Anterior cingulate cortex (tissue), 58 donors: ENCODE data around the gene ITPR3.
A peak's percentile ranks its signal among the peaks of the same experiment; 100 is the strongest.
"Not testable (repeated sequence)": the region's sequence is repeated elsewhere in the genome, so short reads cannot be mapped to it uniquely, and the experiment has no call there.

Experiments used
- DNase-seq, 58 donors: peaks; one replicate each; lab custom pipeline; 2025; lab: John Stamatoyannopoulos, UW

ITPR3 gene

GRCh38 chr6:33610779-33611732 lies 10.1 kb upstream of the ITPR3 start:
- peak in 43 of 58 donors; percentile 6 to 81 (median 55) for DNase-seq

GRCh38 chr6:33613146-33613794 lies 7.9 kb upstream of the ITPR3 start:
- DNase-seq: no peak

- DNase-seq: no peak
These were observed 7.3 kb upstream of the ITPR3 start for GRCh38 chr6:33613795-33614168.

- DNase-seq: no peak
These were observed 5.0 kb upstream of the ITPR3 start for GRCh38 chr6:33616113-33616512.

- no peak for DNase-seq
These were observed 4.2 kb upstream of the ITPR3 start for GRCh38 chr6:33616913-33617312.

- DNase-seq: no peak
These were observed 1.8 kb upstream of the ITPR3 start for GRCh38 chr6:33619166-33619840.

- no peak for DNase-seq
These were observed 815 bp upstream of the ITPR3 start for GRCh38 chr6:33620158-33620855.

- DNase-seq: no peak
These were observed 728 bp downstream of the ITPR3 start for GRCh38 chr6:33621711-33622388.

GRCh38 chr6:33622456-33623431 lies 1.6 kb downstream of the ITPR3 start:
- no peak for DNase-seq

- DNase-seq: no peak
These were observed 2.8 kb downstream of the ITPR3 start for GRCh38 chr6:33623895-33624381.

- DNase-seq: no peak
These were observed 3.7 kb downstream of the ITPR3 start for GRCh38 chr6:33624856-33625255.

GRCh38 chr6:33627876-33628275 lies 6.8 kb downstream of the ITPR3 start:
- DNase-seq: no peak

GRCh38 chr6:33628401-33628964 lies 7.4 kb downstream of the ITPR3 start:
- no peak for DNase-seq

- DNase-seq: peak in 1 of 58 donors; percentile 16
These were observed 8.9 kb downstream of the ITPR3 start for GRCh38 chr6:33630014-33630413.

GRCh38 chr6:33631521-33631920 lies 10.4 kb downstream of the ITPR3 start:
- DNase-seq: not testable (repeated sequence)

- no peak for DNase-seq
These were observed 10.9 kb downstream of the ITPR3 start for GRCh38 chr6:33631971-33632557.

- peak in 16 of 58 donors; percentile 4 to 42 (median 13) for DNase-seq
These were observed 11.5 kb downstream of the ITPR3 start for GRCh38 chr6:33632558-33633039.

- peak in 1 of 58 donors; percentile 48 for DNase-seq
These were observed 12.0 kb downstream of the ITPR3 start for GRCh38 chr6:33633084-33633461.
